ENCODE results near the gene RBM39. TPM values are rescaled to one million over a fixed set of nuclear protein-coding genes. Genes with fewer than 3 reads are reported as not detected.
A peak's percentile ranks its signal among the peaks of the same experiment; 100 is the strongest.

RBM39 gene
- total and polyA plus RNA-seq, 2 of the 13 experiments (the other 11 are each of a cell fraction or from before 2014, with no cell fraction given), result 788 to 920 TPM

DNA sequence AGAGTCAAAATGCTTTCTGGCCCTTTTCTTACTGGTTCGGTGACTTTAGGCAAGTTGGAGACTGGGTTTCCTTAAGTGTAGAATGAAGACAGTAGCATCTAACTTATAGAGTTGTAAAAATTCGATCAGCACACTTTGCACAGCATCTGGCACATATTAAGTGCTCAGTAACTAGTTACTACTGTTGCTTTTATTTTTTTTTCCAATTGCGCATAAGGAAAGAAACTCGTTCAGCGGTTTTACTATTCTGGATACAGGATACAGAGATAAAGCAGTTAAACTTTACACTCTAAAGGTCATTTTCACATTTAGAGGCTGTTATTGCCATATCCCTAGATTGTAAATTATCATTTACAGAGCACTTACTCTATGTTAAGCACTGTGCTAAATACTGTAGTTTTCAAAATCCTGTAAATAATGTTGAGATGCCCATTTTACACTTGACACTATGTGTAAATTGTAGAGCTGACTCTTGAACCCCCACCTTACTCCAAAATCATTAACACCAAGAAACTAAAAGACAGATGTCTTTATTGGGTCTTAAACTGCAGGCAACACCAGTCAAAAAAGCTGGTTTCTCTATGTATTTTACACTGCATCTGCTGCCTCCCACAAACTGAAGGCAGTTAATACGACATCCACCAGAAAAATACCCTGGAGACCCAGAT, 42.0 kb downstream of the RBM39 start (continued):
- no peak for TF ChIP-seq FLYWCH1 (CRISPR knock-in tag; IDR thresholded peaks at IDR 0.05)
- TF ChIP-seq ZBTB42 (CRISPR knock-in tag; IDR thresholded peaks at IDR 0.05), result no peak
- TF ChIP-seq ZNF251 (CRISPR knock-in tag; IDR thresholded peaks at IDR 0.05), result no peak; the same call in 1 of the 2 replicates
- no peak for TF ChIP-seq KLF16 (CRISPR knock-in tag; IDR thresholded peaks at IDR 0.05)
- no peak for TF ChIP-seq IKZF1 (IDR thresholded peaks at IDR 0.05)
- TF ChIP-seq KLF6 (CRISPR knock-in tag; IDR thresholded peaks at IDR 0.05), result 0 out of 2 replicates have a peak, but pooled peaks have one; percentile 23
- TF ChIP-seq, protein P1, sequence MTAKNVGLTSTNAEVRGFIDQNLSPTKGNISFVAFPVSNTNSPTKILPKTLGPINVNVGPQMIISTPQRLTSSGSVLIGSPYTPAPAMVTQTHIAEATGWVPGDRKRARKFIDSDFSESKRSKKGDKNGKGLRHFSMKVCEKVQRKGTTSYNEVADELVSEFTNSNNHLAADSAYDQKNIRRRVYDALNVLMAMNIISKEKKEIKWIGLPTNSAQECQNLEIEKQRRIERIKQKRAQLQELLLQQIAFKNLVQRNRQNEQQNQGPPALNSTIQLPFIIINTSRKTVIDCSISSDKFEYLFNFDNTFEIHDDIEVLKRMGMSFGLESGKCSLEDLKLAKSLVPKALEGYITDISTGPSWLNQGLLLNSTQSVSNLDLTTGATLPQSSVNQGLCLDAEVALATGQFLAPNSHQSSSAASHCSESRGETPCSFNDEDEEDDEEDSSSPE (CRISPR knock-in tag; IDR thresholded peaks at IDR 0.05), result 0 out of 2 replicates have a peak, but pooled peaks have one; percentile 4
- peak; percentile 3; the same call in 1 of the 2 replicates for TF ChIP-seq ELF3 (CRISPR knock-in tag; IDR thresholded peaks at IDR 0.05)
- TF ChIP-seq, protein P2, sequence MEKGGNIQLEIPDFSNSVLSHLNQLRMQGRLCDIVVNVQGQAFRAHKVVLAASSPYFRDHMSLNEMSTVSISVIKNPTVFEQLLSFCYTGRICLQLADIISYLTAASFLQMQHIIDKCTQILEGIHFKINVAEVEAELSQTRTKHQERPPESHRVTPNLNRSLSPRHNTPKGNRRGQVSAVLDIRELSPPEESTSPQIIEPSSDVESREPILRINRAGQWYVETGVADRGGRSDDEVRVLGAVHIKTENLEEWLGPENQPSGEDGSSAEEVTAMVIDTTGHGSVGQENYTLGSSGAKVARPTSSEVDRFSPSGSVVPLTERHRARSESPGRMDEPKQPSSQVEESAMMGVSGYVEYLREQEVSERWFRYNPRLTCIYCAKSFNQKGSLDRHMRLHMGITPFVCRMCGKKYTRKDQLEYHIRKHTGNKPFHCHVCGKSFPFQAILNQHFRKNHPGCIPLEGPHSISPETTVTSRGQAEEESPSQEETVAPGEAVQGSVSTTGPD (CRISPR knock-in tag; IDR thresholded peaks at IDR 0.05), result no peak
- TF ChIP-seq MAZ (IDR thresholded peaks at IDR 0.05; ENCODE audit: borderline replicate concordance, low read depth, low read length), result no peak
- TF ChIP-seq MAZ (CRISPR knock-in tag; IDR thresholded peaks at IDR 0.05; ENCODE audit: low read depth), result no peak
- TF ChIP-seq, protein P3, sequence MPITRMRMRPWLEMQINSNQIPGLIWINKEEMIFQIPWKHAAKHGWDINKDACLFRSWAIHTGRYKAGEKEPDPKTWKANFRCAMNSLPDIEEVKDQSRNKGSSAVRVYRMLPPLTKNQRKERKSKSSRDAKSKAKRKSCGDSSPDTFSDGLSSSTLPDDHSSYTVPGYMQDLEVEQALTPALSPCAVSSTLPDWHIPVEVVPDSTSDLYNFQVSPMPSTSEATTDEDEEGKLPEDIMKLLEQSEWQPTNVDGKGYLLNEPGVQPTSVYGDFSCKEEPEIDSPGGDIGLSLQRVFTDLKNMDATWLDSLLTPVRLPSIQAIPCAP (CRISPR knock-in tag; IDR thresholded peaks at IDR 0.05; ENCODE audit: low read depth), result no peak
- 0 out of 2 replicates have a peak, but pooled peaks have one; percentile 18 for TF ChIP-seq TOE1 (CRISPR knock-in tag; IDR thresholded peaks at IDR 0.05)
- TF ChIP-seq KLF12 (CRISPR knock-in tag; IDR thresholded peaks at IDR 0.05; ENCODE audit: borderline replicate concordance), result 0 out of 2 replicates have a peak, but pooled peaks have one; percentile 73
- 0 out of 2 replicates have a peak, but pooled peaks have one; percentile 17 for TF ChIP-seq ZNF570 (CRISPR knock-in tag; IDR thresholded peaks at IDR 0.05; ENCODE audit: borderline replicate concordance)
- TF ChIP-seq ZNF619 (CRISPR knock-in tag; IDR thresholded peaks at IDR 0.05), result no peak
- TF ChIP-seq KMT2A (CRISPR knock-in tag; IDR thresholded peaks at IDR 0.05), result 0 out of 2 replicates have a peak, but pooled peaks have one; percentile 27
- TF ChIP-seq ERF (CRISPR knock-in tag; IDR thresholded peaks at IDR 0.05), result no peak
- TF ChIP-seq NKX3-1 (CRISPR knock-in tag; IDR thresholded peaks at IDR 0.05), result 0 out of 2 replicates have a peak, but pooled peaks have one; percentile 64
- TF ChIP-seq JDP2 (CRISPR knock-in tag; IDR thresholded peaks at IDR 0.05; ENCODE audit: borderline replicate concordance), result no peak
- TF ChIP-seq, protein P4, sequence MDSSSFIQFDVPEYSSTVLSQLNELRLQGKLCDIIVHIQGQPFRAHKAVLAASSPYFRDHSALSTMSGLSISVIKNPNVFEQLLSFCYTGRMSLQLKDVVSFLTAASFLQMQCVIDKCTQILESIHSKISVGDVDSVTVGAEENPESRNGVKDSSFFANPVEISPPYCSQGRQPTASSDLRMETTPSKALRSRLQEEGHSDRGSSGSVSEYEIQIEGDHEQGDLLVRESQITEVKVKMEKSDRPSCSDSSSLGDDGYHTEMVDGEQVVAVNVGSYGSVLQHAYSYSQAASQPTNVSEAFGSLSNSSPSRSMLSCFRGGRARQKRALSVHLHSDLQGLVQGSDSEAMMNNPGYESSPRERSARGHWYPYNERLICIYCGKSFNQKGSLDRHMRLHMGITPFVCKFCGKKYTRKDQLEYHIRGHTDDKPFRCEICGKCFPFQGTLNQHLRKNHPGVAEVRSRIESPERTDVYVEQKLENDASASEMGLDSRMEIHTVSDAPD (CRISPR knock-in tag; IDR thresholded peaks at IDR 0.05), result 0 out of 2 replicates have a peak, but pooled peaks have one; percentile 18
- TF ChIP-seq ZSCAN20 (CRISPR knock-in tag; IDR thresholded peaks at IDR 0.05; ENCODE audit: borderline replicate concordance), result no peak
- no peak for TF ChIP-seq ZNF460 (CRISPR knock-in tag; IDR thresholded peaks at IDR 0.05; ENCODE audit: borderline replicate concordance)
- TF ChIP-seq SIX1 (CRISPR knock-in tag; IDR thresholded peaks at IDR 0.05; ENCODE audit: borderline replicate concordance), result no peak
- no peak for TF ChIP-seq SMAD1 (CRISPR knock-in tag; IDR thresholded peaks at IDR 0.05; ENCODE audit: borderline replicate concordance, low read depth)
- TF ChIP-seq ZNF337 (CRISPR knock-in tag; IDR thresholded peaks at IDR 0.05; ENCODE audit: borderline replicate concordance, low read depth), result no peak
